ENCODE measurements around the gene FZR1. TPM values are rescaled to one million over a fixed set of nuclear protein-coding genes. Genes with fewer than 3 reads are reported as not detected.

The FZR1 gene
- total RNA-seq, 2 experiments from 2014 or later: 61.2 to 65.3 TPM

- intact Hi-C loops (cut with micrococcal nuclease; ENCODE audit: unreplicated experiment): no loop called here
- H2AFZ ChIP-seq (ENCODE audit: low read length): no peak overlapping the region
- peaks cover 3% of the 10 kb centered on the region; the same call in 1 of the 2 replicates for H3K36me3 ChIP-seq (ENCODE audit: insufficient read depth, low read length)
- H3K9me3 ChIP-seq (ENCODE audit: low read length): no peaks in the 10 kb centered on the region
- no TSS peak for BruUV-seq (replicated peaks)
- H3K4me3 ChIP-seq (ENCODE audit: low read depth, low read length, poor library complexity, severe bottlenecking): peak overlapping the region; percentile 72
- H3K79me2 ChIP-seq (ENCODE audit: insufficient read depth, low read depth, low read length): peaks cover 41% of the 10 kb centered on the region; the same call in 1 of the 2 replicates
- H3K4me2 ChIP-seq (ENCODE audit: low read length): peak overlapping the region; percentile 70
- TF ChIP-seq EZH2phosphoT487 (IDR thresholded peaks at IDR 0.05; ENCODE audit: borderline replicate concordance, low read depth, low read length): no peak
- no peak for TF ChIP-seq CTCF (conservative IDR thresholded peaks at IDR 0.05; ENCODE audit: low read length)
- ChIA-PET POLR2A (interaction anchor here (0.6 to 1.6 kb wide), 4 partner anchors 18 to 1145 kb away, joined by 3 to 5 read pairs (median 4); no protein-coding TSS in a partner anchor), CTCF (ENCODE audit: unreplicated experiment) (interaction anchor here (0.9 kb wide), 1 partner anchor 11 kb away, joined by 3 read pairs; no protein-coding TSS in a partner anchor)
- 0 out of 2 replicates have a peak, but pooled peaks cover 4% of the 10 kb centered on the region for H4K20me1 ChIP-seq (ENCODE audit: insufficient read depth, low read length)
- H3K27ac ChIP-seq (ENCODE audit: low read depth, low read length, poor library complexity, severe bottlenecking): no peak overlapping the region
- no peaks in the 10 kb centered on the region for H3K9me2 ChIP-seq (ENCODE audit: insufficient read depth, low read length)
- peaks cover 72% of the 10 kb centered on the region for H3K4me1 ChIP-seq (ENCODE audit: insufficient read depth, low read length, poor library complexity, severe bottlenecking)
- DNase-seq (ENCODE audit: low spot score): no peak
These were observed 49.7 kb downstream of the FZR1 start for GRCh38 chr19:3555653-3556422.

GRCh38 chr19:3556423-3556977 is 50.4 kb downstream of the FZR1 start:
- H3K4me3 ChIP-seq (ENCODE audit: low read depth, low read length, poor library complexity, severe bottlenecking): peak overlapping the region; percentile 72
- ChIA-PET POLR2A (interaction anchor here (0.6 to 1.6 kb wide), 5 partner anchors 17 to 1145 kb away, joined by 3 to 5 read pairs (median 4); no protein-coding TSS in a partner anchor), CTCF (ENCODE audit: unreplicated experiment) (interaction anchor here (0.9 kb wide), 1 partner anchor 12 kb away, joined by 3 read pairs; no protein-coding TSS in a partner anchor)
- intact Hi-C loops (cut with micrococcal nuclease; ENCODE audit: unreplicated experiment): no loop called here
- TF ChIP-seq EZH2phosphoT487 (IDR thresholded peaks at IDR 0.05; ENCODE audit: borderline replicate concordance, low read depth, low read length): no peak
- TF ChIP-seq CTCF (conservative IDR thresholded peaks at IDR 0.05; ENCODE audit: low read length): no peak
- H4K20me1 ChIP-seq (ENCODE audit: insufficient read depth, low read length): 0 out of 2 replicates have a peak, but pooled peaks cover 4% of the 10 kb centered on the region
- peak overlapping the region; percentile 70 for H3K4me2 ChIP-seq (ENCODE audit: low read length)
- no peaks in the 10 kb centered on the region for H3K9me2 ChIP-seq (ENCODE audit: insufficient read depth, low read length)
- H3K9me3 ChIP-seq (ENCODE audit: low read length): no peaks in the 10 kb centered on the region
- no peak overlapping the region for H2AFZ ChIP-seq (ENCODE audit: low read length)
- no peak for DNase-seq (ENCODE audit: low spot score)
- peaks cover 78% of the 10 kb centered on the region for H3K4me1 ChIP-seq (ENCODE audit: insufficient read depth, low read length, poor library complexity, severe bottlenecking)
- H3K27ac ChIP-seq (ENCODE audit: low read depth, low read length, poor library complexity, severe bottlenecking): peak overlapping the region; percentile 21
- peaks cover 41% of the 10 kb centered on the region; the same call in 1 of the 2 replicates for H3K79me2 ChIP-seq (ENCODE audit: insufficient read depth, low read depth, low read length)
- no TSS peak for BruUV-seq (replicated peaks)
- no peaks in the 10 kb centered on the region; the same call in 1 of the 2 replicates for H3K36me3 ChIP-seq (ENCODE audit: insufficient read depth, low read length)

All from OCI-LY7 (cell line).